ENCODE measurements around the gene CPED1.
"Not testable (repeated sequence)": the region's sequence is repeated elsewhere in the genome, so short reads cannot be mapped to it uniquely, and the experiment has no call there.

Gene CPED1

DNA sequence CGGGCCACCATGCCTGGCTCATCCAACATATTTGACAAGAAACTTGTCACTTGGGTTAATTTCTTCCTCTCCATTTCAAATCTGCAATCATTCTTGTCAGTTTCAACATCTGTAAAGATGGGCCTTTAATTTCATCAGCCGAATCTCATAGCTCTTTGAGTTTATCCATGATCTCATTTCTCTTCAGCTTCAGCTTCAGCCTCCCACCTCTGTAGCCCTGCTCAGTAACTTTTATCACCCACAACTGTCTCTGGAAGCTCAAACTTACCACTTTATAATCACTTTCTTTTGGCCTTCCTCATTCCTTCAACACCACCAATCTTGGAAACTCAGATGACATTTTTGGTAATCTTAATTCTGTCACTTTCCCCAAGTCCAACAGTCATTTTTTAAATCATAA lies 83.2 kb downstream of the CPED1 start:
- DNase-seq (ENCODE audit: low spot score): no peak

DNA sequence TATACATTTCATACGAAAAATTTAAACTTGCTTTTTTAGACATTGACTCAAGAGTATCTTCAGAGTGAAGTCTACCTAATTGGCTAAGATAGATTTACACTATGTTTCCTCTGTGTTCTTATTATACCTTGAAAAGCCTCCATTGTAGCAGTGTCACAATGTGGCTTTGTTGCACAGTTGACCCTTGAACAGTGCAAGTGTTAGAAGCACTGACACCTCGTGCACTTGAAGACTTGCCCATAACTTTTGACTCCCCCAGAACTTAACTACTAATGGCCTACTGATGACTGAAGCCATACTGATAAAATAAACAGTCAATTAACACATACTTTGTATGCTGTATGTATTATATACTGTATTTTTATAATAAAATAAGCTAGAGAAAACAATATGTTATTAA lies 84.3 kb downstream of the CPED1 start:
- no peak for DNase-seq (ENCODE audit: low spot score)

DNA sequence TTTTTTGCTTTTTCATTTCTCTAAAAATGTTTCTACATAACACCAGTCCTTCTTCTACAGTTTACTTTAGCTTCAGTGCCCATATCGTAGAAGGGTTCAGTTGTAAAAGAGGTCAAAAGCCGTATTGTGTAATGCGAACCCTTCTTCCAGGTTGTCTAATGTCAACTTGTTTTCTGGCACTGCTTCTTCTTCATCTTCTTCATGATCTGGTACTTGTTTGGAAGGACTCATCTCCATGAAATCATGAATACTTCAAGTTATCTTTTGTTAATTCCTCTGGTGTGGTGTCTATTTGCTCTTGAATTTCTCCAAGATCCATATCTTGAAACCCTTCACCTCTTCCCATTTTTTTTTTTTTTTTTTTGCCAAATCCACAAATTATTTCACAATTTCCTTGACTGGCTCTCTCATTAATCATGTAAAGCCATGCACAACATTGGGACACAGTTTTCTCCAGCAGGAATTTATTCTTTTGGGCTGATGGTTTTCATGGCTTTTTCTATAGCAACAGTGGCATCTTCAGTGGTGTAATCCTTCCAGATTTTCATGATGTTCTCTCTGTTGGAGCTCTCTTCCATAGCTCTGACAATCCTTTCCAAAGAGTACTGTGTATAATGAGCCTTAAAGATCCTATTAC lies 85.1 kb downstream of the CPED1 start:
- DNase-seq (ENCODE audit: low spot score): no peak

DNA sequence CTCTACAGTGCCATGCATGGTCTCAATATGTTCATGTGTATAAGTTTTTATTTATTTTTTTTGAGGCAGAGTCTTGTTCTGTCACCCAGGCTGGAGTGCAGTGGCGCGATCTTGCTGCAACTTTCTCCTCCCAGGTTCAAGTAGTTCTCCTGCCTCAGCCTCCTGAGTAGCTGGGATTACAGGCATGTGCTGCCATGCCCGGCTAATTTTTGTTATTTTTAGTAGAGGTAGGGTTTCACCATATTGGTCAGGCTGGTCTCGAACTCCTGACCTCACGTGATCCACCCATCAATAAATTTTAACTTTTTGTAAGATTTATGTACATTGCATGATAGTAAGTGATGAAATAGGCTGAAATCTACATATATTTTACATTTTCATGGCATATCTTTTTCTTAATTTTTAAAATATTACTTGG lies 86.9 kb downstream of the CPED1 start:
- DNase-seq (ENCODE audit: low spot score): not testable (repeated sequence)

DNA sequence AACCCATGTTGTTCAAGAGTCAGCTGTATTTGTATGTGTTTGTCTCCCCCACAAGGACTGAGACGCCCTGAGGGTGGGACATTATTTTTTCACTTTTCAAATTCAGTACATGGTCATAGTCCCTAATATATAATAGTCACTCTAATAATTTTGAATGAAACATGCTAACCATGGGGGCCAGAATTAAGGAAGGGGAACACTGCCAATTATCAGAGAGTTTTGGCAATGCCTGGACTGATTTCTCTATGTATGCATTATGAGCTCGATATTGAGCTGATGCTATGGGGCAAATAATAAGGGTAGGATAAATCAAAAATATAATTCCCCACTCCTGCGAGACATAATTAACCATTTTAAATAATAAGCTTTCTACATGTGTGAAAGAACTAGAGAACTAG lies 87.4 kb downstream of the CPED1 start:
- no peak for DNase-seq (ENCODE audit: low spot score)

DNA sequence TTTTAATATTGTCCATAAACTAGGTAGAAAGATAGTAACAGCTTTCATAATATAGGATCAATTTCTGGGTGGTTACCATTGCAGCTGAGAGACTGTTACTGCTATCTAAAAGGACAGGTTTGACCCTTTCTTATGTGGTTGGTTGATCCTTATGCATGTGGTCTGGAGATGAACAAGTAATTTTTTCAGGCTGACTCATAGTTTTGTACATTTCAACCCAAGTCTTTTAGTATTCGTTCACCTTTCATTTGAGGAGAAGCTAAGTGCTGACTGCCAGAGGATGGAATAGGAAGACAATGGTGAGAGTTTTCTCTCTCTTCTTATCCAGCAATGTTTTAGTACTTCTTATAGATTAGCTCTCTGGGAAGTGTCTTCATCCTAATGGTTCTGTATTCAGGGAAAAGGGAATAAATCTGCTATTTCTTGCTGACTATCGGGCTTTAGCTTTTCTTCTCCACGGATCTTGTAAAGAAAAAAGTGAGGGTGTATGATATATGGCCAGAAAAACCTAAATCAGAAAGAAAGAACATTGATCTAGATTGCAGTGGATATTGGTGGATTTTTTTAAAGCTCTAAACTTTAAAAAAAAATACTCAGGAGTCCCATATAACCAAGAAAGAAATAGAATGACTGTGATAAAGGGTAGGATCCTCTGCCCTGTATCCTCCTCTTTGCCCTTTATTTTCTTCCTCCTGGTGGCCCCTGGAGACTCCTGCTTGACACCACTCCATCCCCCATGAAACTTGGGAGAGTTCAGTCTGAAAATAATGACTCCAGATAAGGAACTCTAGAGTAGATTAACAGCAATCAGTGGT lies 88.0 kb downstream of the CPED1 start:
- DNase-seq (ENCODE audit: low spot score): peak; percentile 55

DNA sequence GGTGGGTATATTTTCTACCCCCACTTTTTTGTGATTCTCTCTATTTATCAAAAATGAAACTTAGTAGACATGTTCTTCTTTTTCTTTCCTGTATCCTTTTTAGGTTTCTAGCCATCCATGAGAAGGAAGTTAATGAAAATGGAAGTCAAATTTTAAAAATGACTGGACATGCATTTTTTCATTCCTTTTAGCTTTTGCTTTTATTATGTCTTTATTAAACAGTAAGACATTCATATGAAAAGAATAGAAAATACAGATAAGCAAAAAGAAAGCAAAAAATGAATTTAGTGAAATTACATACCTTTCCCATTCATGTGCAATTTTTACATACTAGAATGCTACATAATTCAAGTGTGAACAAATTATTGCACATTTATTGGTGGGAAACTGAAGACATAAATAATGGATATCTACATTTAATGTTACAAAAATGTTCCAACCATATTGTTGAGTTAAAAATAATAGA lies 88.7 kb downstream of the CPED1 start:
- DNase-seq (ENCODE audit: low spot score): no peak

DNA sequence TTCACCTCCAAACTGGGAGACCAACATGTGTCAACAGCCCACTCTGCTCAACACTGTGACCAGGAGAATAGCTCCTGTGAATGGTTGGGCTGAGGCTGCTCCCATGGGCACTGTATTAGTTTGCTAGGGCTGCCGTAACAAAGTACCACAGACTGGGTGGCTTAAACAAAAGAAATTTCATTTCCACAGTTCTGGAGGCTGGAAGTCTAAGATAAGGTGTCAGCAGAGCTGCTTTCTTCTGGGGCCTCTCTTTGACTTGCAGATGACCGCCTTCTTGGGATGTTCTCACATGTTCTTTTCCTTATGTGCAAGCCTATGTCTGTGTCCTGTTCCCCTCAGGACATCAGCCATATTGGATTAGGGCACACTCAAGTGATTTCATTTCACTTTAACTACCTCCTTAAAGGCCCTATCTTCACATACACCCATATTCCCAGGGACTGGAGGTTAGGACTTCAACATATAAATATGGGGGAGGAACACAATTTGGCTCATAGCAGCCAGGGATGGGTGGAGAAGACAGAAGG lies 90.3 kb downstream of the CPED1 start:
- no peak for DNase-seq (ENCODE audit: low spot score)

DNA sequence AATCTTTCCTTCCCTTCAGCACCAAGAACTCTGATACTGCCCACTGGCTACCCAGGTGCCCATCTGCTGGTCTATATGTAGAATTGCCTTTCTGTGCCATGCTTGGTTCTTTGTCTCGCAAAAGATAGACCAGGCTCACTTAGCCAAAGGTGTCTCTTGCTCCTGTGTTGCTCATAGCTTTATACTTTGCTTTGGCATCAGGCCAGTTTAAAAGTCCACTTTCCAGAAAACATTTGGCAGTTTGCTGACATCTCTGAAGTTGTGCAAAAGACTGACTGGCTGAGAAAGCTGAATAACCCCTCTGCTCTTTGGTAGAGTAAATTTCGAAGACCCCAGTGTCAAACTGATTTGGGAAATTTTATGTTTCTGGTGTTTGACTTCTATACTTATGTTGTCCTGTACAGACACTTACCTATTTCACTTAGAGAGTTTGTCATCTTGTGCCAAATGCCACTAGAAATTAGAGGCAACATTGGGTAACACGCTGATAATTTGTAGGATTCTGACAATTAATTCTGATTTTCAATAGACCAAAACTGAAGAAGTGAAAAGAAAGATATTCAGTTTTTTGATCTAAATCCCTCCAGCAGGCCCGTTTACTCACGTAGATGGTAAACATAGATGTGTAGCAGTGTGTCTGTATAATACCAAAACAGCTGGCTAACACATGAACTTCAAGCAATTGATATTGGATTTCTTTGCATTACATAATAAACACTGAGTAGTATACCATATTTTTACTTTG lies 91.1 kb downstream of the CPED1 start:
- no peak for DNase-seq (ENCODE audit: low spot score)

DNA sequence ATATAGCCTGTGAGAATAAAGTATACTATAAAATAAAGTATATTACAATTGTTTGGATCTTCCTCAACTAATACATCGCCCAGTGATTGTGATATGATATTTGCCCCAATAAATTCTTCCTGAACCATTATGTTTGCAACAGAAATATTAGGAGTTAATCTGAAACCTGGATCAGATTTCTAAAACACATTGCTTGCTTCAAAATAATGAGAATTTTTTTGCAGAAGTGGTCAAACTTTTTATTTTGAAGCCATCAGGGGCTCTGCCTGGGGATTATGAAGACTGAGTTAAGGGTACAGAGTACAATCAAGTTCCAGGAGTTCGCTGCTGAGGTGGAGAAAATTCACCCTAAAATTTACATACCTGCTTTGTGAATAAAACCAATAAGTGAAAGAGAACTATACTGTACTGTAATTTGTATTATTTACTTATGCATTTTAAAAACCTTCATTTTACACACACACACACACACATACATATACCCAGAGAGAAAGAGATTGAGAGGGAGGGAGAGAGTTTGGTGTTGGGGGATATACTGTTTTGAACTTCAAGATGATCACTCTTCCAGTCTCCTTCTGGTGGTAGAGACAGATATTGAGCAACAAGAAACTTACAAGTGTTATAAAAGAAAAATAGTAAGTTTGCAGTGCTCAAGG lies 91.9 kb downstream of the CPED1 start:
- DNase-seq (ENCODE audit: low spot score): no peak

DNA sequence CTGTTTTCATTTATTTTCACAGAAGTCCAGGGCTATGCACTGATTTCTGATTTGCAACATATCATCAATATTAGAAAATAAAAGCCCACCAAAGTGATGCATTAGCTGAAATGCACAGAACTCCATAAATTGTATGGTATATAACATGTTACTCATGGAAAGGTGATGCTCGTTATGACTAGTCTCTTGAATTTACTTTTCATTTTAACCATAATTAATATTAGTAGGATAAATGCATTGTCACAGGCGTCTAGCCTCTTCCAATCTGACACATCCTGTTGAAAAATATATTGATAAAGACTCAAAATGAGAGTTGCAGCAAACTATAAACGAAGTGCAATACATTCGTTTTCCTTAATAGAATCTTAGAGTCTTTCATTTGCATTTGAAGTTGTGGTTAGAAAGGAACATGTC lies 92.4 kb downstream of the CPED1 start:
- DNase-seq (ENCODE audit: low spot score): no peak

DNA sequence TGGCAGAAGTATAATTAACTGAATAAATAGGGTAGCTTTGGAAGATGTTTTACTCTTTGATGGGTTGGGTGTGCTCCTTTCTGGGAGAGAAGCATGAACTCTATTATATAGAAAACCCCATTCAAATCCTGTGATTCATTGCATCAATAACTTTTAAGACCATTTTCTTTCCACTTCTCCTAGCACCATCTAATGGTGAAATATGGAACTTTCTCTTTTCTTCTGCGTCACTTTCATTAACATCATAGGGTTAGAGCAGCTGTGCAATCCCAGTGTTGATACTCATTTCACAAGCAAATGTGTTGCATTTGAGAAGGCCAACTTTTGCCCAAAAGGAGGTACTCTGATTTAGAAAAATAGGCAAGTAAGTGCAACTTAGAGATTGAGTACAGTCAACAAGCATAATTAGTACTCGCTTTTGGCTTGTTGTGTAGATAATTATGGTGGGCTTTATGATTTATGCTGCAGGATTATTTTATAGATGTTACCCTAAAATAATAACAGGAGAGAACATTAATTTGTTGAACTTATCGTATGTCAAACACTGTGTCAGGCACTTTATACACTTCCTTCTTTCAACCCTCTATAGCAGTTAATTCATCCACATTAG lies 92.9 kb downstream of the CPED1 start:
- DNase-seq (ENCODE audit: low spot score): peak; percentile 37

DNA sequence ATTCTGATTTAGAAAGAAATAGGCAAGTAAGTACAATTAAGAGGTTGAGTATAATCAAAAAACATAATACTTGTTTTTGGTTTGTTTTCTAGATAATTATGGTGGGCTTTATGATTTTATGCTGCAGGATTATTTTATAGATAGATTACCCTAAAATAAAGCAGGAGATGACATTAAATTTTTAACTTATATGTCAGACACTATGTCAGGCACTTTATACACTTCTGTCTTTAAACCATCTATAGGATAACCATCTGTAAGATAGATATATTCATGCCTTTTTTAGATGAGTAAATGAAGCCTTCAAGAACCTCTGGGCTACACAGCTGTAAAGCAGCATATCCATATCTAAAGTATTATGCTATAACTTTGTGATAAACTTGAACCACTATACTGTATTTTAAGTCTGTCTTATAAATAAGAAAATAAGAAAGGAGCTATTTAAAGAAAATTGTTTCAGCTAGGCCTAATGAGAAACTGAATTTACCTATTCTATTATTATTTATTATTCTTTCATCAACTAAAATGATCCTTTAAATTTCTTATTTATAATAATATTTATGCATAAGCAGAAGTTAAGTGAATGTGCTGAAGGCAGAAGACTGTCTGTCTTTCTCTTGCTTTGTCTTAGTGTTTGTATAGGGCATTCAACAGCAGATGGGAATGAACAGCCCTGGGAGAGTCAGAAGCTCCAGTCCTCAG lies 94.0 kb downstream of the CPED1 start:
- no peak for DNase-seq (ENCODE audit: low spot score)

DNA sequence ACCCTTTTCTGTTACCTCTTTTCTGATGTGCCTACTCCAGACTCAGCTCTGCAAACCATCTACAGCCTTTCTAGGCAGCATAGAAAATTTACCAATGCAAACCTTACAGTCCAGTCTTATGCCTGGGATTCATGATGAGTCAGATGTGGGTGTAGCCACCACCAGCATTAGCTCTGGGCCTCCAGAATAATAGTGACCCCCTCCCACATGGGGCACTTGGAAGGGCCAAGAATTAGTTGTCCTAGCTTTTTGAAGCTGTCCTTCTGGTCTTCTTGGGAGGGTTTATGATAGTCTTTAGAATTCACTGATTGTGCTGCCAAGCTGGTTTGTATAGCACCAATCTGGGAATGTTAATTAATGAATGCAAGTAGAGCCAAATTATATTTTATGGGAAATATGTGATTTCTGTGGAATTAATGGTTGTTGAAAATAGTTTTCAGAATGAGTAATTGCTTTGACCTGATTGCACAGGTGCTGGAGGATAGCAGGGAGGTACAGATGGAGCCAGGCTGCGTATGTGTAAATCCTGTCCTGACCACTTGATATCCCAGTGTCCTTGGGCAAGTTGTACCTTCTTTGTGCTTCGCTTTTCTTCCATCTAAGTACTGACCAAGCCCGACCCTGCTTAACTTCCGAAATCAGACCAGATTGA lies 94.8 kb downstream of the CPED1 start:
- DNase-seq (ENCODE audit: low spot score): peak; percentile 35

DNA sequence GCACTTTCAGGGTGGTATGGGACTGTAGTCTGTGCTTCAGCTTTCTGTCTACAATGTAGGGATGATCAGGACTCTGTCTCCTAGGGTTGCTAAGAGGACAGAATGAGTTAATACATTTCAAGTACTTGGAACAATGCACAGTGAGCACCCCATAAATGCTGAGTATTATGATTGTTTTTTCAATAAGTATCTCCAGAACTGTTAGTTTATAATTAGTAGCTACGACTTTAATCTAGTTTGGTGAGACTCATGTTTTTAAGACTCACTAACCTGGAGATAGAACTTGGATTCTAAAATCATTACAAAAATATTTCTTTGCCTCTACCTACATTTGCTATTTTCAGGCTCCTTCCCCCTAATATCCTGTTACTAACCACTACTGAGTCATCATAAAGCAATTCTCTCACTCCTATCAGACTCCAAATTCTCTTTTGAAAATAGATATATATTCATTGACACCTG lies 95.3 kb downstream of the CPED1 start:
- DNase-seq (ENCODE audit: low spot score): no peak

DNA sequence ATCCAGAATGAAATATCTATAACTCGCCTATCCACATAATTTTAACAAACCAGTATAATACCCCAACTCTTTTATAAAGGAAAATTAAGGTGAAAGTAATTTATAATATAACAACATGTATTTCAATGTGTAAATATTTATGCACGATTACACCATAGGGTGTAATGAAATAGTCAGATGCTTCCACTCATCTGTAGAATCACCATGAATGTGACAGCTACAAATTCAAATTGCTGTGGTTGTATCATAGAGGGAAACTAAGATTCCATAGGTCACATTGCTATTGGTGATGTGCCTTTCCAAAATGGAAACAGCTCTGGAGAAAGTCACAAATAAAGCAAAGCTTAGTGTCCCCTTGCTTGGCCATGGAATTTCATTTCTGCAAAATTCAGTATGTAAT lies 95.7 kb downstream of the CPED1 start:
- DNase-seq (ENCODE audit: low spot score): no peak

DNA sequence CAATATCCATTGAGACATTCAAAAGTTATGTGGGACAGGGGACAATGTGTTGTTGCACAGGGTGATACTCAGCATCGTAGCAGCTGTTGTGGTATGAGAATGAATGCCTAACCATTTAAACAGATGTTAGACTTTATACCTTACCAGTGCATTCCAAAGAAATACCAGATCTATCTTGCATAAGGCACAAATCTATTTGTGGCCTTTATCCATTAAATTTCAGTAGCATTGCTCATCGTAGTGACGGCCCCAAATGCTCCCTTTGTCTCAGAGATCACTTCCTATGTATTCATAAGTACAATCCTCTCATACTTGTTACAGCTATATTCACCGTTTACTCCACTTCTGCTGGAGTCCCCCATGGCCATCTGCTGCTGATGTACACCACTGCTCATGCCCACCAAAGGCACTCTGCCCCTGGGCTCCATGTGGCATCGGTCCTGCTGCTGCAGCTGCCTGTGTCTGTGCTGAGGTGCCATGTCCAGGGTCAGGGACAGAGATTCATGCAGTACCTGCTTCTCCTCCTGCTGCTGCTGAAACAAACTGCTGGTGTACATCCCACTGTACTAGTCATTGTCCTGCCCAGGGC lies 96.3 kb downstream of the CPED1 start:
- peak; percentile 70 for DNase-seq (ENCODE audit: low spot score)

DNA sequence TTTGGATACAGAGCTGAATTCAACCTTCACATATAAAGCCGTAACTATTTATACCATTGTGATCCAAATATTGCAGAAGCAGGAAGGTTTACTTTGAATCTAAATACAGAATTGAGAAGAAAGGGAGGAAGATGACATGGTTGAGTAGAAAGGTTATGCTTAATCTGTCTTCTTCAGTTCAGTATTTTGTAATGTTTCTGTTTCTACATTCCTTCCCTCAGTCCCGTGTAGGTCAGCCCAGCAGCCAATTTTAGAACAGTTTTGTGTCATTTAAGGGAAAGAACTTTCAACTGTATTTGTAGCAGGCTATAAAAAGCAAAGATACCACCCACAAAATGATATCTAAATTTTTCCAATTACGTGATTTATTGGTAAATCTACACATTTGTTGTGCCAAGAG lies 97.4 kb downstream of the CPED1 start:
- DNase-seq (ENCODE audit: low spot score): no peak

DNA sequence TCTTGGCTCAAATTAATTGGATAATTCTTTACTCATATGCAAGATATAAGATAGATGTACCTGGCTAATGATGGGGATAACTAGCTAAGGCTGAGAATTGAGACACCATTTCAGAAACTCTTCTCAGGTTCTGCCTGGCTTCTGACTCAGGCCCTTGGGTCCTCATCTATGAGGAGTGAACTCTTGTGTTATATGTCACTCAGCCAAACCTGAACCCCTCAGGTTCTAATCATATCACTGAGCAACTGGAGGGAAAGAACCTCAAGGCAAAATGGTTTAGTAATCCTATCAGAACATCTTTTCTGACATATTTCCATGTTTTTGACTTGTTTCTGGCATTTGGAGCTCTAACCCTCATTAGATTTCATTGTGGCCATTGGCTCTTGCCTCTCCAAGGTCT lies 100.4 kb downstream of the CPED1 start:
- DNase-seq (ENCODE audit: low spot score): no peak

DNA sequence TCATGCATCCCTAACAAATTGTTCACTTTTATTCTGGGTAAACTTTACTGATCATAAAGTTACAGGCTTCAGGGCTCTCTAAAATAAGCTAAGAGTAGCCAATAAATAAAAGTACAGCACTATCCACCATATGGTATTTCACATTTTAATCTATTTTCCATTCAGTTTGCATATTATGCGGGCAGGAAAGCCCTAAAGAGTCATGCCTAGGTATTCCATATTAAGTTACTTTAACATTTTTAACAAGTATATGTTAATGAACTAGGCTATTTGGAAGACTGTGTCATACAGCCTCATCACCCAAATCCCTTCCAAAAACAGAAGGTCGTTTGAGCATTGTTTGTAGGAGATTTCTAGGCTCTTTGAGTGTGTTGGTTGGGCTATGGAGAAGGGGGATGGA lies 106.3 kb downstream of the CPED1 start:
- no peak for DNase-seq (ENCODE audit: low spot score)
